Heart right ventricle (tissue), 16 donors: ENCODE measurements around the gene ATXN7L2. TPM values are rescaled to one million over a fixed set of nuclear protein-coding genes. Genes with fewer than 3 reads are reported as not detected.

ENCODE experiments used
- ATAC-seq, 8 donors: fragments of 200-7000 bp; cut with Tn5 transposase; one replicate each; pipeline ENCODE4 v1.9.1; 2020; ENCODE audit warnings: mild to moderate bottlenecking in 8 of 8, moderate library complexity in 8 of 8, moderate number of reproducible peaks in 1 of 8
- DNase-seq, 2 donors: peaks; one replicate each; pipeline ENCODE4 v3.0.0-alpha.2; 2020
- H3K27ac ChIP-seq, 10 donors: fragments of 200-600 bp; sonication (generic) in 2 of 10; one replicate each; pipeline versions ENCODE4 v1.5.0 to v1.8.0; 2020 to 2022; ENCODE audit warnings: mild to moderate bottlenecking in 3 of 10
- H3K27me3 ChIP-seq, 7 donors: fragments of 200-600 bp; one replicate each; pipeline ENCODE4 v1.8.0; 2021 to 2022; ENCODE audit warnings: mild to moderate bottlenecking in 2 of 7
- H3K36me3 ChIP-seq, 9 donors: fragments of 200-600 bp; sonication (generic) in 1 of 9; one replicate each; pipeline versions ENCODE4 v1.5.0 to v1.8.0; 2020 to 2022; ENCODE audit warnings: mild to moderate bottlenecking in 2 of 9
- H3K4me1 ChIP-seq, 9 donors: fragments of 200-600 bp; sonication (generic) in 1 of 9; one replicate each; pipeline versions ENCODE4 v1.5.0 to v1.8.0; 2020 to 2022; ENCODE audit warnings: mild to moderate bottlenecking in 4 of 9
- H3K4me3 ChIP-seq, 10 donors: fragments of 200-600 bp; sonication (generic) in 2 of 10; one replicate each; pipeline versions ENCODE4 v1.5.0 to v1.8.0; 2020 to 2022; ENCODE audit warnings: mild to moderate bottlenecking in 7 of 10, moderate library complexity in 2 of 10
- H3K9me3 ChIP-seq, 11 donors: fragments of 200-600 bp in 10 of 11; sonication (generic) in 2 of 11; one replicate each; pipeline versions ENCODE4 v1.5.0 to v1.8.0; 2013 to 2022; ENCODE audit warnings: mild to moderate bottlenecking in 2 of 11, control low read depth in 1 of 11, moderate library complexity in 1 of 11
- WGBS, 2 donors: extraction: QIAGEN DNeasy Blood & Tissue Kit; methylation state at CpG; one replicate each; pipeline ENCODE4 v1.1.7; 2013; ENCODE audit warnings: inconsistent platforms in 1 of 2; 5-methylcytosine and 5-hydroxymethylcytosine counted together
- intact Hi-C, 10 donors: fragments of 100-400 bp; cut with DNase I; formaldehyde crosslinking; loops; one replicate each; pipeline versions ENCODE4 v1.11.1 to v1.14.2; 2022
- polyA plus RNA-seq, 2 donors: library from polyadenylated mRNA; stranded (reverse); fragments of 200-250 nt; gene quantifications; one replicate each; pipeline ENCODE4 v1.2.3, GENCODE V29; 2013
- total RNA-seq, 10 donors: library from RNA; stranded (reverse); fragmentation: NEBNext Ultra II Directional in 3 of 10; extraction: Animal tissue kit (Norgen Biotek cat#: 25700) in 3 of 10; gene quantifications; one replicate each; pipeline versions ENCODE4 v1.2.1 to v1.2.4, GENCODE V29; 2021 to 2023
- TF ChIP-seq, protein P1 (sequence below), 9 donors: fragments of 200-600 bp; sonication (generic) in 2 of 9; IDR thresholded peaks; one replicate each; pipeline versions ENCODE4 v1.5.0 to v1.8.0; 2021 to 2022; ENCODE audit warnings: antibody characterized with exemption in 9 of 9, mild to moderate bottlenecking in 5 of 9, moderate library complexity in 1 of 9
- donor health status: Arrhythmogenic right ventricular cardiomyopathy.
- donor health status: ischemic (EF 13 %, LVEDD 7.1; RV severe dilation, severe dysfunction).
- donor health status: healthy with polysubstance abuse.
- donor health status: DM: no; HTN: yes; CAD: no.
- donor health status: DM: no; HTN: no; CAD: no.
- donor health status: ischemic (EF 25% LVEDD 6.9; RV normal size, moderate dysfunction).
- donor health status: ischemic (EF 25% LVEDD 5.7; RV mildly dilated, moderate dysfunction).
- donor health status: healthy.
- donor health status: DM: yes; HTN: yes; CAD: no.
- donor health status: Ischemic cardiomyopathy.
- donor health status: ischemic (EF 35%, LVEDD 5.7; RV mildly dilated, moderate dysfunction).
- donor health status: nonischemic (EF 11% LVEDD 7.7; RV severe dilation, severe dysfunction).
- donor health status: DM: yes; HTN: yes; CAD: no.
- donor health status: PGD.
- donor health status: ischemic (EF 29% LVEDD 5.4; RV normal size, mild dysfunction).
- donor health status: nonischemic (EF 23%, LVEDD 6.1; RV moderate dilation, normal function).

ATXN7L2 gene
- total and polyA plus RNA-seq, 12 donors = 1.8 to 11.4 (median 2.6) TPM

- Histone ChIP-seq H3K27me3 (no peaks in the 10 kb centered on the region), H3K9me3 (no peaks in the 10 kb centered on the region), H3K4me1 (peaks cover 0 to 31% (median 4%) of the 10 kb centered on the region in 9 donors), H3K27ac (peak overlapping the region in 1 of 10 donors; percentile 71), H3K4me3 (no peak overlapping the region), H3K36me3 (peaks cover 0 to 66% (median 4%) of the 10 kb centered on the region in 9 donors)
- ATAC-seq (no peak), DNase-seq (no peak)
- 80% methylated on average over 5 of the region's 5 CpGs for WGBS, 2 donors
- TF ChIP-seq, protein P1, sequence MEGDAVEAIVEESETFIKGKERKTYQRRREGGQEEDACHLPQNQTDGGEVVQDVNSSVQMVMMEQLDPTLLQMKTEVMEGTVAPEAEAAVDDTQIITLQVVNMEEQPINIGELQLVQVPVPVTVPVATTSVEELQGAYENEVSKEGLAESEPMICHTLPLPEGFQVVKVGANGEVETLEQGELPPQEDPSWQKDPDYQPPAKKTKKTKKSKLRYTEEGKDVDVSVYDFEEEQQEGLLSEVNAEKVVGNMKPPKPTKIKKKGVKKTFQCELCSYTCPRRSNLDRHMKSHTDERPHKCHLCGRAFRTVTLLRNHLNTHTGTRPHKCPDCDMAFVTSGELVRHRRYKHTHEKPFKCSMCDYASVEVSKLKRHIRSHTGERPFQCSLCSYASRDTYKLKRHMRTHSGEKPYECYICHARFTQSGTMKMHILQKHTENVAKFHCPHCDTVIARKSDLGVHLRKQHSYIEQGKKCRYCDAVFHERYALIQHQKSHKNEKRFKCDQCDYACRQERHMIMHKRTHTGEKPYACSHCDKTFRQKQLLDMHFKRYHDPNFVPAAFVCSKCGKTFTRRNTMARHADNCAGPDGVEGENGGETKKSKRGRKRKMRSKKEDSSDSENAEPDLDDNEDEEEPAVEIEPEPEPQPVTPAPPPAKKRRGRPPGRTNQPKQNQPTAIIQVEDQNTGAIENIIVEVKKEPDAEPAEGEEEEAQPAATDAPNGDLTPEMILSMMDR (IDR thresholded peaks at IDR 0.05) = no peak
- intact Hi-C loops = no loop called here
Measured at GRCh38 chr1:109501644-109502363, 18.1 kb downstream of the ATXN7L2 start.

DNA sequence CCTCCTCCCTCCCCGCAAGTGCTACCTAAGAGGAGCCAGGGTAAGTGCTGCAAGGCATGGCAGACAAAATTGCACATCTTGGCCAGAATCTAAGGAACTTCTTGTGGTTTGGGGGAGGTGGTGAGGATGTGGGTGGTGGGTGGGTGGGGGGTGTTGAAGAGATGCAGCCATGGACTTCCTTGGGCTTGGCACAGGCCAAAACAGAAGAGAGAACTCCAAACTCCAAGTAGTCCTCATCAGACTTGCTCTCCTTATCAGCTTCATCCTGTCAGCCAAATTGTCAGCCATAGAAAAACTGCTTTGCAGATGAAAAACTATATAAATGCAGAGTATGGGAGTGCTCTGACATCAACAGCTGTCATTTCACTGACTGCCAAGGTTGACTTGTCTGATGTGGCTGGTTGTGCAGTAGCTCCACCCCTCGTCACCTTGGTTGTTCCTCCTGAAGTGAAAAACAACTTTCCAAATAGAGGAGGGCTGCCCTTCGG lies 18.7 kb downstream of the ATXN7L2 start:
- Histone ChIP-seq H3K36me3 (peaks cover 0 to 60% (median 2%) of the 10 kb centered on the region in 9 donors), H3K4me1 (peaks cover 0 to 31% (median 4%) of the 10 kb centered on the region in 9 donors), H3K4me3 (no peak overlapping the region), H3K9me3 (no peaks in the 10 kb centered on the region), H3K27me3 (no peaks in the 10 kb centered on the region), H3K27ac (peak overlapping the region in 1 of 10 donors; percentile 71)
- ATAC-seq (no peak), DNase-seq (no peak)
- TF ChIP-seq, protein P1 (IDR thresholded peaks at IDR 0.05) = no peak
- WGBS, 2 donors = 85 to 89% methylated on average over 3 of the region's 3 CpGs
- intact Hi-C loops = no loop called here

DNA sequence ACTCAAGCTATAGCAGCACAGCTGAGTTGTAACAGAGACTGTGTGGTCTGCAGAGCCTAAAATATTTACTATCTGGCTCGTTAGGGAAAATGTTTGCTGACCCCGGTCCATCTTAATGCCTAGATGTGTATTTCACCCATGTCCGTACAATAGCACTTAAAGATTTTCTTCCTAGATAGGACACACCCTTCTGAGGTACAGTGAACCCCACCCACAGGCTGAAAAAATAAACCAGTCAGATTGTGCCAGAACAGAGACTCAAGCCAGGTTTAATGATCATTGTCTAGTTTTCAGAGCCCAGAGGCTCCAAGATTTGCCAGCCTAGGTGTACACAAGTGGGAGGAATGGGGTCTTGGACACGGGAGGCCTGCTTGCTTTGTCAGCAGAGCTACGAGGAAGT lies 20.2 kb downstream of the ATXN7L2 start:
- peak overlapping the region in 1 of 10 donors; percentile 55 for H3K27ac ChIP-seq
- H3K27me3 ChIP-seq = no peaks in the 10 kb centered on the region
- no peak for DNase-seq
- H3K9me3 ChIP-seq = no peaks in the 10 kb centered on the region
- H3K4me3 ChIP-seq = no peak overlapping the region
- peaks cover 0 to 32% (median 7%) of the 10 kb centered on the region in 9 donors for H3K4me1 ChIP-seq
- H3K36me3 ChIP-seq = peaks cover 0 to 52% (median 5%) of the 10 kb centered on the region in 9 donors
- intact Hi-C loops = no loop called here
- ATAC-seq = no peak
- TF ChIP-seq, protein P1 (IDR thresholded peaks at IDR 0.05) = no peak
- WGBS, 2 donors = 69 to 80% methylated on average over 5 of the region's 5 CpGs

DNA sequence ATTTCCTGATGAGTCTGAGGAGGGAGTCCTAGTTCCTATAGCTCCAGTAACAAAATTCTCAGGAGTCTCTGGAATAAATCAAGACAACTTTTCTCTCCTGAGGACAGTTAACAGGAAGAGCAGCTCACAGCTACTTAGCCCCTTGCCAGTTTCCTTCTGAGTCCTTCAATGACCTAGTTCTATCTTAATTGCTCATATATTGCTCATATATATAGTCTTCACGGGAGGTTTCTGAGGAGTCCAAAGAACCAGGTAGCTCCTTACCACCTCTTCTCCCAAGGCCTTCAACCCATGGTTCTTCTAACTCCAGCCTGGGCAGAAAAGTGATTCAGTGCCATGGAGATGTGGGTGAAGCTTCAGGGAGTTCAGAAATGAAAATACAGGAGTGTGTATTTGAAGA lies 21.3 kb downstream of the ATXN7L2 start:
- TF ChIP-seq, protein P1 (IDR thresholded peaks at IDR 0.05) = no peak
- ATAC-seq = no peak
- Histone ChIP-seq H3K27ac (no peak overlapping the region), H3K9me3 (no peaks in the 10 kb centered on the region), H3K4me3 (no peak overlapping the region), H3K27me3 (no peaks in the 10 kb centered on the region), H3K4me1 (peaks cover 0 to 30% (median 12%) of the 10 kb centered on the region in 9 donors), H3K36me3 (peaks cover 0 to 44% (median 5%) of the 10 kb centered on the region in 9 donors)
- DNase-seq = no peak
- intact Hi-C loops = no loop called here
- WGBS, 2 donors = 86 to 94% methylated on average over 1 of the region's 1 CpG
